Measurements from ENCODE around the gene STXBP6. TPM values are rescaled to one million over a fixed set of nuclear protein-coding genes. Genes with fewer than 3 reads are reported as not detected.

The STXBP6 gene
- total RNA-seq, 1 donor from 2014 or later: 0.06 TPM

GRCh38 chr14:25052921-25053320 lies 3.0 kb upstream of the STXBP6 start:
- no peak for DNase-seq (ENCODE audit: extremely low read depth, low read depth, low spot score)

- no peak for DNase-seq (ENCODE audit: extremely low read depth, low read depth, low spot score)
Observed at GRCh38 chr14:25052385-25052784, 2.4 kb upstream of the STXBP6 start.

GRCh38 chr14:25050269-25051150 lies 563 bp upstream of the STXBP6 start:
- no peak for DNase-seq (ENCODE audit: extremely low read depth, low read depth, low spot score)

- DNase-seq (ENCODE audit: extremely low read depth, low read depth, low spot score): no peak
Observed at GRCh38 chr14:25049093-25049567, 817 bp downstream of the STXBP6 start.

- no peak for DNase-seq (ENCODE audit: extremely low read depth, low read depth, low spot score)
Observed at GRCh38 chr14:25048170-25049016, 1.6 kb downstream of the STXBP6 start.

- DNase-seq (ENCODE audit: extremely low read depth, low read depth, low spot score): no peak
Observed at GRCh38 chr14:25046301-25046943, 3.5 kb downstream of the STXBP6 start.

- no peak for DNase-seq (ENCODE audit: extremely low read depth, low read depth, low spot score)
Observed at GRCh38 chr14:25044106-25044698, 5.7 kb downstream of the STXBP6 start.

- DNase-seq (ENCODE audit: extremely low read depth, low read depth, low spot score): no peak
Observed at GRCh38 chr14:25042362-25043299, 7.3 kb downstream of the STXBP6 start.

GRCh38 chr14:25041898-25042297 lies 8.0 kb downstream of the STXBP6 start:
- no peak for DNase-seq (ENCODE audit: extremely low read depth, low read depth, low spot score)

GRCh38 chr14:25041484-25041883 lies 8.5 kb downstream of the STXBP6 start:
- no peak for DNase-seq (ENCODE audit: extremely low read depth, low read depth, low spot score)

GRCh38 chr14:25039933-25040332 lies 10.0 kb downstream of the STXBP6 start:
- no peak for DNase-seq (ENCODE audit: extremely low read depth, low read depth, low spot score)

- DNase-seq (ENCODE audit: extremely low read depth, low read depth, low spot score): no peak
Observed at GRCh38 chr14:25038044-25038668, 11.8 kb downstream of the STXBP6 start.

- no peak for DNase-seq (ENCODE audit: extremely low read depth, low read depth, low spot score)
Observed at GRCh38 chr14:25037032-25037431, 12.9 kb downstream of the STXBP6 start.

GRCh38 chr14:25034803-25035681 lies 14.9 kb downstream of the STXBP6 start:
- no peak for DNase-seq (ENCODE audit: extremely low read depth, low read depth, low spot score)

- DNase-seq (ENCODE audit: extremely low read depth, low read depth, low spot score): no peak
Observed at GRCh38 chr14:25033358-25033757, 16.6 kb downstream of the STXBP6 start.

- no peak for DNase-seq (ENCODE audit: extremely low read depth, low read depth, low spot score)
Observed at GRCh38 chr14:25032092-25032784, 17.7 kb downstream of the STXBP6 start.

GRCh38 chr14:25026476-25027137 lies 23.3 kb downstream of the STXBP6 start:
- DNase-seq (ENCODE audit: extremely low read depth, low read depth, low spot score): no peak
